Measurements from ENCODE around the gene CD151.

- TF ChIP-seq CTCF (conservative IDR thresholded peaks at IDR 0.05), result no peak
- TF ChIP-seq ZFX (IDR thresholded peaks at IDR 0.05), result no peak
Measured at GRCh38 chr11:886568-886967, 53.8 kb downstream of the CD151 start.
